ENCODE measurements around the gene MATN4.

DNA sequence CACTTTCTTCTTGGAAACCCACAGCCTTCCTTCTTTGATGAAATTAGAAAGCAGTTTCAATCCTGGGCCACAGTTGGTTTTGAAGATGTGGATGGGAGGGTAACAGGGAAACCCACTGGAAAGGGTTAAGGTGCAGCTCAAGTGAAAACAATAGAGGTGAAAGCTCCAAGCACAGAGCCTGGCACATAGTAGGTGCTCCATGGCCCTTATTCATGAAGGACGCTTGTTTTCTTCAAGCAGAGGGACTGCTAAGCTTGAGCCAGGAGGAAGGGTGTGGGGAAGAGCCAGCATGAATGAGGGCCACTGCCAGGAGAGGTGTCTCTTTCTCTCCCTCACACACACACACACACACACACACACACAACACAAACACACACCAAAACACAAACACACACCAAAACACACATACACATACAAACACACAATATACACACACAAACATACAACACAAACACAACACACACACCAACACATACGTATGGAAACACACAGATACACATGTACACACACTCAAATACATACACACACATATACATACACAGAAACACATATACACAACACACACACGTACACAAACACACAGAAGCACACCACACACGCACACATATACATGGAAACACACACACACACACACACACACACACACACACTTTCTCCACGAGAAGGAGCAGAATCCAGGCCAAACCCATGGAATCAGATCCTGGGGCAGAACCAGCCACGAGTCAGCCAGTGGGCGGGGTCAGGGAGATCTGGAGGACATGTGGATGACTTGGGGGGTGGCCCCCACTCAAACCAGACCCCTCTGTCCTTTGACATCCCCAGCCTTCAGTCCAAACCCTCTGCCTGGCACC lies 25.2 kb downstream of the MATN4 start:
- TF ChIP-seq, protein P1, sequence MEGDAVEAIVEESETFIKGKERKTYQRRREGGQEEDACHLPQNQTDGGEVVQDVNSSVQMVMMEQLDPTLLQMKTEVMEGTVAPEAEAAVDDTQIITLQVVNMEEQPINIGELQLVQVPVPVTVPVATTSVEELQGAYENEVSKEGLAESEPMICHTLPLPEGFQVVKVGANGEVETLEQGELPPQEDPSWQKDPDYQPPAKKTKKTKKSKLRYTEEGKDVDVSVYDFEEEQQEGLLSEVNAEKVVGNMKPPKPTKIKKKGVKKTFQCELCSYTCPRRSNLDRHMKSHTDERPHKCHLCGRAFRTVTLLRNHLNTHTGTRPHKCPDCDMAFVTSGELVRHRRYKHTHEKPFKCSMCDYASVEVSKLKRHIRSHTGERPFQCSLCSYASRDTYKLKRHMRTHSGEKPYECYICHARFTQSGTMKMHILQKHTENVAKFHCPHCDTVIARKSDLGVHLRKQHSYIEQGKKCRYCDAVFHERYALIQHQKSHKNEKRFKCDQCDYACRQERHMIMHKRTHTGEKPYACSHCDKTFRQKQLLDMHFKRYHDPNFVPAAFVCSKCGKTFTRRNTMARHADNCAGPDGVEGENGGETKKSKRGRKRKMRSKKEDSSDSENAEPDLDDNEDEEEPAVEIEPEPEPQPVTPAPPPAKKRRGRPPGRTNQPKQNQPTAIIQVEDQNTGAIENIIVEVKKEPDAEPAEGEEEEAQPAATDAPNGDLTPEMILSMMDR (IDR thresholded peaks at IDR 0.05; ENCODE audit: insufficient read depth, low read length, poor library complexity, severe bottlenecking) = no peak
- no peak for TF ChIP-seq EZH2phosphoT487 (conservative IDR thresholded peaks at IDR 0.05; ENCODE audit: low read length)
